Measurements from ENCODE around the gene SEBOX. TPM values are rescaled to one million over a fixed set of nuclear protein-coding genes. Genes with fewer than 3 reads are reported as not detected.

SEBOX gene
- total and polyA plus RNA-seq, 2 donors (not counting 1 experiment from before 2014, with no cell fraction given), result not detected

GRCh38 chr17:28381141-28381825 lies 16.3 kb upstream of the SEBOX start:
- H4K20me1 ChIP-seq (ENCODE audit: control insufficient read depth, extremely low read depth, insufficient read depth, low read length), result no peaks in the 10 kb centered on the region

DNA sequence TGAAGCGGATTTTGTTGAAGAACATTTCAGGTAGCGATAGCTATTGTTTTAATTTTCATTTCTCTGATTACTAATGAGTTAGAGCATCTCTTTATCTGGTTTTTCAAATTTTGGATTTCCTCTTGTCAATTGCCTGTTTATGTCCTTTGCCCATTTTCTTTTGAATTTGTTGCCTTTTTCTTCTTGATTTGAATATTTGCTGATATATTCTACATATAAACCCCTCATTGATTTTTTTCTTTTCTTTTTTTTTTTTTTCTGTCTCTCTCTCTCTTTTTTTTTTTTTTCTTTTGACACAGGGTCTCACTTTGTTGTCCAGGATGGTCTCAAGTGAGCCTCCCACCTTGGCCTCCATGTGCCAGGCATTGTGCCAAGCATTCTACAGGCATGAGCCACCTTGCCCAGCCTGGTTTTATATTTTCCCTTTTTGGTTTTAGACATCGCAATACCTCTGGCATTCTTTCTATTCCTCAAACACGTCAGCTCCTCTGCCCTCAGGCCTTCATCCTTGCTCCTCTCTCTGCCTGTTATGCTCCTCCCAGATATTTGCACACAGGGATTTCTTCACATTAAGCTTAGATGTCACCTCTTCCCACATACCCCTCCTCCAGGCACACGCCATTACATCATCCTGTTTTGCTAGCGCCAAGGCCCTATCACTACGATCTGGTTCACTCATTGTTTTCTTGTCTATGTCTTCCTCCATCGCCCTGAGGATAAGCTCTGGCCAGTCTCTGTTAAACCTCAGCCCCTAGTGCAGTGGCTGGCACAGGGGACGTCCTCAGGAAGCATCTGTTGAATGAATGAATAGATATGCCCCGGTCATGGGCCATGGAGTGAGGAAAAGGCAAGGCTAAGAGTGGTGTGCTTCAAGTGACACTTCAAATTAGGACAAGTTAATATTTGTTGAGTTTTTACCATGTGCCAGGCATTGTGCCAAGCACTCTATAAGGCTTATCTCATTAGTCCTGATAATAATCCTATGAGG lies 15.1 kb upstream of the SEBOX start:
- Histone ChIP-seq H4K20me1 (ENCODE audit: control insufficient read depth, extremely low read depth, insufficient read depth, low read length) (no peaks in the 10 kb centered on the region), H3K79me2 (ENCODE audit: control insufficient read depth, insufficient read depth, low read length) (no peaks in the 10 kb centered on the region), H3K27ac (ENCODE audit: insufficient read depth, low read length) (no peak overlapping the region), H2AFZ (ENCODE audit: low read length) (no peak overlapping the region), H3K4me1 (ENCODE audit: control insufficient read depth, extremely low read depth, insufficient read depth, low read length) (no peaks in the 10 kb centered on the region), H3K36me3 (ENCODE audit: control insufficient read depth, insufficient read depth, low read length) (no peaks in the 10 kb centered on the region), H3K4me3 (replicated peaks in 1 of 4; ENCODE audit: control extremely low read depth in 1 of 4, insufficient read depth in 1 of 4, low read depth in 3 of 4, low read length in 4 of 4) (no peak overlapping the region), H3K4me2 (ENCODE audit: extremely low read depth, insufficient read depth, low read length) (no peak overlapping the region), H3K9me3 (ENCODE audit: control insufficient read depth, insufficient read depth, low read depth, low read length) (no peaks in the 10 kb centered on the region), H3K27me3 (ENCODE audit: control insufficient read depth, insufficient read depth, low read length) (no peaks in the 10 kb centered on the region), H3K9ac (ENCODE audit: insufficient read depth, low read length) (no peak overlapping the region)
- peak in 1 of 2 donors; percentile 62 for DNase-seq (ENCODE audit: low read depth in 2 of 2)
- TF ChIP-seq CTCF (conservative IDR thresholded peaks at IDR 0.05 in 1 of 2, IDR thresholded peaks at IDR 0.05 in 1 of 2; ENCODE audit: low read depth in 1 of 2, low read length in 2 of 2) (no peak), EZH2 (IDR thresholded peaks at IDR 0.05; ENCODE audit: low read length, missing control alignments) (no peak)

More at GRCh38 chr17:28381141-28381825, 16.3 kb upstream of the SEBOX start:
- Histone ChIP-seq H2AFZ (ENCODE audit: low read length) (no peak overlapping the region), H3K4me1 (ENCODE audit: control insufficient read depth, extremely low read depth, insufficient read depth, low read length) (no peaks in the 10 kb centered on the region), H3K4me3 (replicated peaks in 1 of 4; ENCODE audit: control extremely low read depth in 1 of 4, insufficient read depth in 1 of 4, low read depth in 3 of 4, low read length in 4 of 4) (no peak overlapping the region), H3K36me3 (ENCODE audit: control insufficient read depth, insufficient read depth, low read length) (no peaks in the 10 kb centered on the region), H3K9me3 (ENCODE audit: control insufficient read depth, insufficient read depth, low read depth, low read length) (no peaks in the 10 kb centered on the region), H3K4me2 (ENCODE audit: extremely low read depth, insufficient read depth, low read length) (no peak overlapping the region), H3K27ac (ENCODE audit: insufficient read depth, low read length) (no peak overlapping the region), H3K27me3 (ENCODE audit: control insufficient read depth, insufficient read depth, low read length) (no peaks in the 10 kb centered on the region), H3K9ac (ENCODE audit: insufficient read depth, low read length) (no peak overlapping the region), H3K79me2 (ENCODE audit: control insufficient read depth, insufficient read depth, low read length) (no peaks in the 10 kb centered on the region)
- TF ChIP-seq EZH2 (IDR thresholded peaks at IDR 0.05; ENCODE audit: low read length, missing control alignments) (no peak), CTCF (conservative IDR thresholded peaks at IDR 0.05 in 1 of 2, IDR thresholded peaks at IDR 0.05 in 1 of 2; ENCODE audit: low read depth in 1 of 2, low read length in 2 of 2) (peak in 1 of 2 donors; percentile 35)
- no peak for DNase-seq (ENCODE audit: low read depth in 2 of 2)

- H3K36me3 ChIP-seq (ENCODE audit: control insufficient read depth, insufficient read depth, low read length), result no peaks in the 10 kb centered on the region
- H3K9ac ChIP-seq (ENCODE audit: insufficient read depth, low read length), result no peak overlapping the region
- peaks cover 4% of the 10 kb centered on the region for H3K79me2 ChIP-seq (ENCODE audit: control insufficient read depth, insufficient read depth, low read length)
- H2AFZ ChIP-seq (ENCODE audit: low read length), result no peak overlapping the region
- H3K27ac ChIP-seq (ENCODE audit: insufficient read depth, low read length), result no peak overlapping the region
- H3K4me3 ChIP-seq (replicated peaks in 1 of 4; ENCODE audit: control extremely low read depth in 1 of 4, insufficient read depth in 1 of 4, low read depth in 3 of 4, low read length in 4 of 4), result peak overlapping the region in 3 of 4 experiments; percentile 66 to 72 (median 68)
- peaks cover 9% of the 10 kb centered on the region for H3K4me1 ChIP-seq (ENCODE audit: control insufficient read depth, extremely low read depth, insufficient read depth, low read length)
- no peaks in the 10 kb centered on the region for H3K27me3 ChIP-seq (ENCODE audit: control insufficient read depth, insufficient read depth, low read length)
- H3K4me2 ChIP-seq (ENCODE audit: extremely low read depth, insufficient read depth, low read length), result peak overlapping the region; percentile 95
- no peak for DNase-seq (ENCODE audit: low read depth in 2 of 2)
- H3K9me3 ChIP-seq (ENCODE audit: control insufficient read depth, insufficient read depth, low read depth, low read length), result no peaks in the 10 kb centered on the region
- H4K20me1 ChIP-seq (ENCODE audit: control insufficient read depth, extremely low read depth, insufficient read depth, low read length), result no peaks in the 10 kb centered on the region
- TF ChIP-seq EZH2 (IDR thresholded peaks at IDR 0.05; ENCODE audit: low read length, missing control alignments), result no peak
- no peak for TF ChIP-seq CTCF (conservative IDR thresholded peaks at IDR 0.05 in 1 of 2, IDR thresholded peaks at IDR 0.05 in 1 of 2; ENCODE audit: low read depth in 1 of 2, low read length in 2 of 2)
Measured at GRCh38 chr17:28372945-28373274, 7.9 kb upstream of the SEBOX start.

Measured in fibroblast of lung (primary cell).